ENCODE data around the gene KRT7. TPM values are rescaled to one million over a fixed set of nuclear protein-coding genes. Genes with fewer than 3 reads are reported as not detected.
A peak's percentile ranks its signal among the peaks of the same experiment; 100 is the strongest.

The KRT7 gene
- total RNA-seq, 1 donor from 2014 or later: 768 TPM

- no peak overlapping the region for H3K4me3 ChIP-seq (ENCODE audit: low read depth, low read length)
- DNase-seq (ENCODE audit: low read depth): no peak
- TF ChIP-seq CTCF (conservative IDR thresholded peaks at IDR 0.05; ENCODE audit: low read depth, low read length): no peak
Observed at GRCh38 chr12:52220477-52220876, 12.6 kb upstream of the KRT7 start.

- no peak overlapping the region for H3K4me3 ChIP-seq (ENCODE audit: low read depth, low read length)
- no peak for TF ChIP-seq CTCF (conservative IDR thresholded peaks at IDR 0.05; ENCODE audit: low read depth, low read length)
- DNase-seq (ENCODE audit: low read depth): no peak
Observed at GRCh38 chr12:52221070-52221781, 11.8 kb upstream of the KRT7 start.

GRCh38 chr12:52221912-52222457, 11.1 kb upstream of the KRT7 start:
- H3K4me3 ChIP-seq (ENCODE audit: low read depth, low read length): no peak overlapping the region
- DNase-seq (ENCODE audit: low read depth): no peak
- peak; percentile 88 for TF ChIP-seq CTCF (conservative IDR thresholded peaks at IDR 0.05; ENCODE audit: low read depth, low read length)

- DNase-seq (ENCODE audit: low read depth): no peak
- H3K4me3 ChIP-seq (ENCODE audit: low read depth, low read length): no peak overlapping the region
- TF ChIP-seq CTCF (conservative IDR thresholded peaks at IDR 0.05; ENCODE audit: low read depth, low read length): no peak
Observed at GRCh38 chr12:52222692-52223091, 10.4 kb upstream of the KRT7 start.

GRCh38 chr12:52223406-52224039, 9.5 kb upstream of the KRT7 start:
- DNase-seq (ENCODE audit: low read depth): no peak
- no peak overlapping the region for H3K4me3 ChIP-seq (ENCODE audit: low read depth, low read length)
- TF ChIP-seq CTCF (conservative IDR thresholded peaks at IDR 0.05; ENCODE audit: low read depth, low read length): no peak

GRCh38 chr12:52224151-52224550, 8.9 kb upstream of the KRT7 start:
- DNase-seq (ENCODE audit: low read depth): no peak
- H3K4me3 ChIP-seq (ENCODE audit: low read depth, low read length): no peak overlapping the region
- TF ChIP-seq CTCF (conservative IDR thresholded peaks at IDR 0.05; ENCODE audit: low read depth, low read length): no peak
